Muscle of back (tissue), 11 donors: ENCODE measurements around the gene NTPCR. TPM values are rescaled to one million over a fixed set of nuclear protein-coding genes. Genes with fewer than 3 reads are reported as not detected.
"Not testable (repeated sequence)": the region's sequence is repeated elsewhere in the genome, so short reads cannot be mapped to it uniquely, and the experiment has no call there.

Source experiments
- DNase-seq, 3 donors: peaks; one replicate each; pipeline versions ENCODE4 v3.0.0 to v3.0.0-alpha.2; 2013
- polyA plus RNA-seq, 10 donors: library from polyadenylated mRNA; unstranded; fragments of 120-200 nt; gene quantifications; one replicate each; pipeline ENCODE4 v1.2.1, GENCODE V29; 2013; ENCODE audit not compliant: insufficient read length in 10 of 10

The NTPCR gene
- polyA plus RNA-seq, 10 donors = 26.6 to 44.0 (median 39.3) TPM

DNA sequence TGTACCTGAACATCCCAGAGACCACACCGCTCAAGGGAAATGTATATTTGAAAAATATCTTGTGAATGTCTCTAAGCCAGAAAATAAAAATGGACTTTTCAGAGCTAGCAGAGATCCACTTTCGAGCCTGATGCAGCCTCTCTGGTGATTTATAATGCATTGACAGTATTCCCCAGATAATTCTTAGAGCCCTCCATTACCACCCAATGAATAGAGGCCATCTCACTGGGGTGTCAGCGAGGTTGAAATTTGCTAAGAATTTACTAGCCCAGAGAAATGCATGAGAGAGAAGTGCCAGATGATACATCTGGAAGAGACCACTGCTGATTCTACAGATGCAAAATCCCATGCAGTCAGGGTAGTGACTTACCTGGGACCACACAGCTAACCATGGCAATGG, 25.5 kb upstream of the NTPCR start:
- DNase-seq = no peak

DNA sequence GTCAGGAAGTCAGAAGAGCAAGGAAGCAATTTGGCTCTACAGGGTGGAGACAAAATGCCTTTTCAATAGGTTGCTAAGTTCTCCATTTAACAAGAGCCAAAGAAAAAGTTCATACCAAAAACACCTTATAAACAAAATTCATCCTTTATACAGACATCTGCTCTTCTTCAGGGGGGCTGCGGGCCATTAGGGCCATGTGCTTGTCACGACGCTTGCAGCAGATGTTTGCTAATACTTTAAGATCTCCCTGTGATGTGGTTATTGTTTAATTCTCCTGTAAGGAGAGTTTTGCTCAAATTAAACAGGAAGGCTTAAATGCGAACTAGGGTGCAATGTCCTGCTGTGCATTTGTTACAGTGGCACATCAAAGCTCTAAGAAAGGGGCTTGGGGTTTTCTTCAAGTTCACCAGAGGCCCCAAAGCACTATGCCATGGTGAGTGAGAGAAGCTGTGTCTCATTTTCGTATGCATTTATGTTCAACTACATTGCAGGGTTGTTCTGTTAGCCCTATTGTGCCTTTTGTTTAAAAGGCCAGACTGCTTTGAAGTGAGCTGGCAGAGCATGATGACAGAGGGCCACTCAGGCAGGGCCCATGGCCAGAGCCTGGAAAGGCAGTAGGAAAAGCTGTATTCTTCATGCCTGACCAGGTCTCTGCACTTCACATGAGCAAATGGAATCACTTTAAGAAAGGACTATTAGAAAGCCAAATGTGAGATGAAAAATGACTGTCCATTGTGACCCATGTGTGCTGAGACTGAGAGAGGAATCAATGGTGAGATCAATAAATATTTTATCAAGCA, 24.8 kb upstream of the NTPCR start:
- no peak for DNase-seq

DNA sequence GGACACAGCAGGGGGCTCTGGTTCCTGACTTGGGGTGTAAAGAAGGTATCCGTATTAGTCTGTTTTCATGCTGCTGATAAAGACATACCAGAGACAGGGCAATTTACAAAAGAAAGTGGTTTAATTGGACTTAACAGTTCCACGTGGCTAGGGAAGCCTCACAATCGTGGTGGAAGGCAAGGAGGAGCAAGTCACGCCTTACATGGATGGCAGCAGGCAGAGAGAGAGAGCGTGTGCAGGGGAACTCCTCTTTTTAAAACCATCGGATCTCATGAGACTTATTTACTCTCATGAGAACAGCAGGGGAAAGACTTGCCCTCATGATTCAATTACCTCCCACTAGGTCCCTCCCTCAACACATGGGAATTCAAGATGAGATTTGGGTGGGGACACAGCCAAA, 23.2 kb upstream of the NTPCR start:
- not testable (repeated sequence) for DNase-seq

DNA sequence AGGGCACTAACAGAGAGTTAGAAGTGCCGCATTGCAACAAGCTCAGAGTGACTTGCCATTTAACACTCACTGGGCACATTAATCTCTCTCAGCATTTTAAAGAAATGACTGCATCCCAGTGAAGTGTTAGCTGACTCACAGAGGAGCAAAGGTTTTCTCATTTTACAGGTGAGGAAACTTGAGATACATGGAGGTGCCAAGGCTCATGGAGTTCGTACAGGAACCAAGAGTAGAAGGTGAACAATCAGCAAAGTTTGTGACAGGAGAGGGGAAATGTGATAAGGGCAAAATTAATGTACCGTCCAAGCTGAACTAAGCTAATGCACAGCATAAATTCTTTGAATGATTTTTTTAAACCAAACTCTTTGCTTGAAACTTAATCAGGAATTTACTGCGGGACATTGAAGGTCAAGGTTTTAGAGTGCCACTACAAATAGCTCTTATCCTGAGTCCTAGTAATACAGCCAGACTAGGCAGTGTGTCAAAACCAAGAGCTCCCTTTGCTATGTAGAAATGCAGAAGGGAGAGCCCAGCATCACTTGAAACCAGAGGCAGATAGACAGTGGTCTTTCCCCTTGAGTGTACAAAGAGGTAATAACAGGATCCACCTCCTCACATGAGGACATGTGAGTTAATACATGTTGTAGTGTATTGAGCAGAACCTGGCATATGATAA, 22.4 kb upstream of the NTPCR start:
- no peak for DNase-seq

DNA sequence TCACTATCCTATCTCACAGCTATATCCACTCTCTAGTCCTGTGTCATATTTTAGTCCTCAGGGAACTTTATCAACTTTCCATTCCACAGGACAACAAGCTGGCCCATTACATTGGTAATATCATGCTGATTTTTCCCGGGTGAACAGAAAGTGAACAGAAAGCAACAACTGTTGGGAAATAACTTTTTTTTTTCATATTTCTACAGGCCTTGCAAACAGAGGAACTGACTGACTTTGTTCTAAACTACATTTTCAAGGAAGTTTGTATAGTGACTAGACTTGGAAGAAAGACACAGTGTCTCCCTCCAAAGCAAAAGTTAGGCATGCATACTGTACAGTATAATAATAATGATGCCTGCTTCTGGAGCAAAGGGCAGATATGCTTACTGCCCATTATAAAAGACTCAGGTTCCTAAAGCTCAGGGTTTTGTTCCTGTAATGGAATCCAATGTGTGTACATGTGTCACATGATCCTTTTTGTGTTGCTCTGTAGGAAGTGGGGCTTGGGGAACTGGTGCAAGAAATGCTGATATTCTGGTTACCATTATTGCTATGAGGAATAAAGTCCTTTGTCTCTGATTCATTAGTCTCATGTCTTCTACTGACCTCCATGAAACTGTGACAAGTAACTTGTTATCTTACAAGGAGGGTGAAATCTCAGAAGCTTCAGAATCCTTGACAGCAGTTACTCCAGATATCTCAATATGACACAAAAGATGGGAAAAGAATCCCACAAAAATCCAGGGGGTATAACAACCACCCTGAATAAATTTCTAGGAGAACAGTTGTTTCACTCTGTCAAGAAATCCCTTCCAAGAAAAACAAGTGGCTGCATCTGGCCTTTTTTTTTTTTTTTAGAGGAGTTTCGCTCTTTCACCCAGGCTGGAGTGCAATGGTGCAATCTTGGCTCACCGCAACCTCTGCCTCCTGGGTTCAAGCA, 17.7 kb upstream of the NTPCR start:
- no peak for DNase-seq

DNA sequence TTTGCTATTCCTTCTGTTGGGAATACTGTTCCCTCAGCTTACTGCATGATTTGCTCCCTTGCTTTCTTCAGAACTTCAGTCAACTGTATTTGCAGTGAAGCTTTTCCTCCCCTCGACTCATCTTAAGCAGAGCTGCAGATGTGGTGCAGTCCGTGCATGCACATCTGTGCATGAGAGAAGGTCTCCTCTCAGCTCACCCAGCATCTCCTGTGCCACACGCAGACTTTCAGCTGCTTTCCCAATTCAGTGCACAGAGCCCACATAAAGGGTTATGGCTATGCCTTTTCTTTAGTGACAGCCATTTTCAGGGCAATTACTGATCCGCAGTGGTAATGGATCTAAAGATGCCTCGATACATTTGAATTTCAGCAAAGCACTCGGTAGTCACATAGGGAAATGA, 13.5 kb upstream of the NTPCR start:
- no peak for DNase-seq

DNA sequence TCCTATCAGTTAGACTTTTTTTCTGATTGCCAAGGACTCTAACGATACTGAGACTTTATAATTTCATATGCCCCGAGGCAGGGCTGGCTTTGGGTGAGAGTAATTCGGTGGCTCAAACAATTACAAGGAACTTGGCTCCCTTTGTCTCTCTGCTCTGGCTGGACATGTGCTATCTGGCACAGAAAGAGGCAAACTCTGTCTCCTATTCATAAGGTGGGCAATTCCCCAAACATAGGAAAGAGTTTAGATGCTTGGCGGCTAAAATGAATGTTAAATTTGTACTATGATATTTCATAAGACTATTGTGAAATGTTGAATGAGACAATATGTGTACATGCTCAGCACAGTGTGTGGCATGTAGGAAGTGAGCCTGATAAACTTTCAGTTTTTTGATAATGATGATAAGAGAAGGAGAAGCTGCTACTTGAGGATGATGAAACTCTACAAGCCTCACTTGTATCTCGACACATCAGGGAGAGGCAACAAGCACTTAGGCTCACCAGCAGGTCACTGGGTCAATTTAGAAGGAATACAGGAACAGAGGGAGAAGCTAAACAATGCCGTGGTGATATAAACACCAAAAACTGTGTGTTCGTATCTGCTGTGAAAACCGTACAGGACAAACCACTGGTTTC, 12.6 kb upstream of the NTPCR start:
- DNase-seq = no peak

DNA sequence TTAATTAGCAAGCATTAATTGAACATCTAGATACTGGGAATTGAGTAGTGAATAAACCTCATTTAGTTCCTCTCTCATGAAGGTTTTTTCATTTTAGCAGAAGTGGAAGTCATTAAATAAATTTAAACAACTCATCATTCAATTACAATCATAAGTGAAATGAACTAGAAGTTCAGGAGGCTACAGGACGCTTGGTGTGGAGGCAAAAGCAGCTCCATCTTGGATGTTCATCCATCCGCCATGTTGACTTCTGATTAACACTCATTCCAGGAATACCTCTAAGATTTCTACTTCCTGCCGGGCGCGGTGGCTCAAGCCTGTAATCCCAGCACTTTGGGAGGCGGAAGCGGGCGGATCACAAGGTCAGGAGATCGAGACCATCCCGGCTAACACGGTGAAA, 11.5 kb upstream of the NTPCR start:
- no peak for DNase-seq

DNA sequence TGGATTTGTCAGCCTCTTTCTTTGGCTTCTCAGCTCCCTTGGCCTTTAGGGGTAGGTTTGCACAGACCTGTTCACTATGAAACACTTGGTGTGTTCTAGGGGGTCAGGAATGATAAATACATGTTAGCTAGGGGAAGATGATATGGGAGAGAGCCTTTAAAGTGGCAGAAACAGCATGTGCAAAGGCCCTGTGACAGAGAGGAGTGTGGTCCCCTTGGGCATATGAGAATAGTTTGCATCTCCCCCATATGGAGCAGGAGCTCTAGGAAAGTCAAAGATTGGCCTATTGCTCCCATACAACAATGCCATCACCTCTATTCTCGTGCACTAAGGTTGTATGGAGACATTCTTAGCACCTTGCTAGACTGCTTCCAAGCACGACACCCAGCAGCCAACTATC, 10.7 kb upstream of the NTPCR start:
- no peak for DNase-seq

DNA sequence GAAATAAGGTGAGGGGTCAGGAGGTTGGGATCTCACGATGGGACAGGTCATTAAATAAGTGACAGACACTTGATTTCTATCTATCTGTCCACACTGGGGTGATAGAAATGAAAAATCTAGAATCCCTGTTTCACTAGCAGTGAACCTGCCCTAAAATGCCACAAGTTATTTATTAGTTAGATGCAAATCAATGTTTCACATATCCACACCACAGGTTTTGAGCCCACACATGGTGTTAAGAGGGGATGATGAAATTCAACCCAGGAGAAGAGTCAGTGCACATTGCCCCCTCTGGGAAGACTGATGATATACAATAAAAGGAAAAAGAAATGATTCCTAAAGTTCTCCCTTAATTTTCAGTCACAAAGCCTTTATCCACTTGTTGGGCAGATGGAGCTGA, 10.1 kb upstream of the NTPCR start:
- DNase-seq = no peak

DNA sequence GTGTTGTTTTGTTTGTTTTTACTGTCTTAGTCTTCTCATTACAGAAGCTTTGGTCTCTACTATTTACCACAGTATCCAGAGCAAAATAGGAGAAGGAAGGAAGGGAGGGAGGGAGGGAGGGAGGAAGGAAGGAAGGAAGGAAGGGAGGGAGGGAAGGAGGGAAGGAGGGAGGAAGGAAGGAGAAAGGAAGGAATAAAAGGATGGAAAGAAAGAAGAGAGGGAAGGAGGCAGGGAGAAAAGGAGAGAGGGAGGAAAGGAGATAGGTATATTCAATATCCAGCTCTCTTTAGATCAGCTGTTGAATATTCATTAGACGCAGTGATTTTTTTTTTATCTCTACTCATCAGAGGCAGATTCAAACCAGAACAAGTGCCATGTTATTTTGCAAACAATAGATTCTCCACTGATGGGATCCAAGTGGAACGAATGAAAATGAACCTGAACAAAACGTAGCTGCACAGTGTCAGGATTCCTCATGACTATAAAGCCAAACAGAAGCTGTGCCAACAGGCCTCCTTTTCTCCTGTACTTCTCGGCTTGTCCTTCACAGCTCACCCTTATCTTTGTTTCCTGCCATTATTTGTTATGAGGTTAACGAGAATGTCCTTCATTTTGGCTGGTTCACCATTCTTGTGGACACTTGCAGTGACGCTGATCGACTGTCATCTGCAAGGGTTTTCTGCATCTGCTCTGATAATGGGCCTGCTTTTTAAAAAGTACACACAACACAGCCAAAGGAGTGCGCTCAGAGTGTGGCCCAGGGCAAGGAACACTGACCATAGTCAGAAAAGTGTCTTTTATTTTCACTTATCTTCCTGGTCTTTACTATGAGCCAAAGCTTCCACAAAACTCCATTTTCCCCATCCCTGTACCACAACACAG, 7.8 kb upstream of the NTPCR start:
- DNase-seq = no peak

DNA sequence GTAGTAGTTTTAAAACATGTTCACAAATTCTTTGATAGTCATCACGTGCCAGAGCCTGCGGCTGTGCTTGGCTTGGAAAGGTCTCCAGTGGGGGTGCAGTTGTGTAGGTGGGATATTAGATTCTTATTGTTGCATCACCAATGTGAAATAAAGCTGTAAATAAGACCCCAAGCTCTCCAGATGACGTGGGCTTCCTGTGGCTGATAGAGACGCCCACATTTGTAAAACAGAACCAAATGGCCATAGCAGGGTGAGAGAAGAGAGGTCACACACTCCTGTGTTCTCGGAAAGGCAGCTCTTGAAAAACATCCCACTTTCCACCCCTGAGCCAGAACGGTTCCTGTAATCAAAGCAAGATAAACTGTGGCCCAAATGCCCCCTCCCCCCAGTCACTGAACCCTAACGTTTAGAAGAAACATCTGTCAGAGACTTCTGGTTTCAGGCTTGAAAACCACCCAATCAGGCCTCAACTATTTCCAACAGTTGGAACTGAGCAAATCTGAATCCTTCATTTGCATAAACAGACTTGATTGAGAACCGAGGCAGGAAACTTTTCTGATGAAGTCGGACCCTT, 6.6 kb upstream of the NTPCR start:
- DNase-seq = no peak

DNA sequence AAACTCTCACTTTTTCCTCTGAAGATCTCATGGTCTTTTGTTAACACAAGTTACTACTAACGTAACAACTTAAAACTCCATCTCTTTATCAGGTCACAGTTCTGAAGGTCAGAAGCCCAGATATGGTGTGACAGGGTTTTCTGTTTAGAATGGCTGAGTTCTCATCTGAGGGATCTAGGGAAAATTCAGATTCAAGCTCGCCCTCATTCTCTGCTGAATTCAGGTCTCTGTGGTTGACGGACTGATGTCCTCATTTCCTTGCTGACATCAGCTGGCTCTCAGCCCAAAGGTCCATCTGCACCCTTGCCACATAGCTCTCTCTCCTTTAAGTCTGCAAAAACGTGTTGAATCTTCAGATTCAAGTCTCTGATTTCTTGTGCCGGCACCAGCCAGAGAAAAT, 6.1 kb upstream of the NTPCR start:
- DNase-seq = no peak

DNA sequence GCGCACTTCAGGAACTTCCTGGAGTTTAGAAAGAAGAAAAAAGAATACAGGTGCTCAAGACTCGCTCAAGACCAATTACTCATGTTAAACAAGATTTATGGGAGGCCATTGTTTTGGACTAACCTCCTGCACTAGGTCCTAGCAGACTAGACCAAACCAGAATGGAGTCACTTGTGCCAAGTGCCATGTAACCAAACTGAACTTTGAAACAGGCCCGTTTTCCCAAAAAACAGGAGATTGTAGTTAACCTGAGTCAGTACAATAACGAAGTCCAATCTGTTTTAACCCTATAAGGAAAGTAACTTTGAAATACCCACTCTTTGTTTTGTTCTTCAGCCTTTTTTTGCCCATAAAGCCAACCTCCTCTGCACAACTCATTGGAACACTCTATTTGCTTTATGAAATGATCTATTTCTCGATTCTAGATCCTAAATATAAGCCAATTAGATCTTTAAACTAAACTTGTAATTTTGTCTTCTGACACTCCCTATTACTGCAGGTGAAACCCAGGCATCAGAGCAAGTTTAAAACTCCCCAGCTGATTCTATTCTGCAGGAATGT, 695 bp upstream of the NTPCR start:
- no peak for DNase-seq

DNA sequence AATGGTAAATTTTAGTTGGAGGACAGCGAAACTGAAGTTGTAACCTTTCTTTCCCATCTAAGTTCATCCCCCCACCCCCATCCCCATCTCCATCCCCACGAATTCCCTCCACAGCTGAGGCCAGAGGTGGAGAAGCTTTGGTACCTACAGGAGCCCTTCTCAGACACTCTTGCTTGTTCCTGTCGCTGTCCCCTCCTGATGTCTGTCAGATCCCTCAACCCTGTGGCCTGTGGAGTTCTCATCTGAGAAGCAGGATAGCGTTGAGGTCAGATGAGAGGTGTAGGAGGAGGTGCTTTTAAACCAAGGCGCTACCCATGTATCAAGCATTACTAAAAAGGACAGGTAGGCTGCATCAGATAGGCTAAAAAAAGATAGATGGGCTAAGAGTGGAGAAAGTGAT, 769 bp downstream of the NTPCR start:
- peak in 2 of 3 donors; percentile 11 to 37 for DNase-seq

DNA sequence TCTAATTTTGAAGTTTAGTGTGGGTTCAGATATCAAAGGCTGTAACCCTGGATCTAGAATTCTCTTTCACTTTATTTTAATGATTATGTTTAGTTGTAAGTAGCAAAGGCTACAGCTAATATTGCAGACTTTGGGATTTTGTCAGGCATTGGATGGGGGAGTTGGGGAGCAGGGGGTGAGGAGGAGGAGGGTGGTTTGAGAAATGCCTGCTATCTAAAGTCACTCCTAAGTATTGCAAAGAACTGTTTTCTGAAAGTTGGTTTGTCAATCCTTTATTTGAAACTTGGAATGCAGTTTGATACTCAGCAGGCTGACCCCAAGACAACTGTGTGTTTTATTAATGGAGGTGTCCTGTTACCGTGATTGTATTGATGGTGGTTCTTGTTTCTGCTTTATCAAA, 1.2 kb downstream of the NTPCR start:
- no peak for DNase-seq

DNA sequence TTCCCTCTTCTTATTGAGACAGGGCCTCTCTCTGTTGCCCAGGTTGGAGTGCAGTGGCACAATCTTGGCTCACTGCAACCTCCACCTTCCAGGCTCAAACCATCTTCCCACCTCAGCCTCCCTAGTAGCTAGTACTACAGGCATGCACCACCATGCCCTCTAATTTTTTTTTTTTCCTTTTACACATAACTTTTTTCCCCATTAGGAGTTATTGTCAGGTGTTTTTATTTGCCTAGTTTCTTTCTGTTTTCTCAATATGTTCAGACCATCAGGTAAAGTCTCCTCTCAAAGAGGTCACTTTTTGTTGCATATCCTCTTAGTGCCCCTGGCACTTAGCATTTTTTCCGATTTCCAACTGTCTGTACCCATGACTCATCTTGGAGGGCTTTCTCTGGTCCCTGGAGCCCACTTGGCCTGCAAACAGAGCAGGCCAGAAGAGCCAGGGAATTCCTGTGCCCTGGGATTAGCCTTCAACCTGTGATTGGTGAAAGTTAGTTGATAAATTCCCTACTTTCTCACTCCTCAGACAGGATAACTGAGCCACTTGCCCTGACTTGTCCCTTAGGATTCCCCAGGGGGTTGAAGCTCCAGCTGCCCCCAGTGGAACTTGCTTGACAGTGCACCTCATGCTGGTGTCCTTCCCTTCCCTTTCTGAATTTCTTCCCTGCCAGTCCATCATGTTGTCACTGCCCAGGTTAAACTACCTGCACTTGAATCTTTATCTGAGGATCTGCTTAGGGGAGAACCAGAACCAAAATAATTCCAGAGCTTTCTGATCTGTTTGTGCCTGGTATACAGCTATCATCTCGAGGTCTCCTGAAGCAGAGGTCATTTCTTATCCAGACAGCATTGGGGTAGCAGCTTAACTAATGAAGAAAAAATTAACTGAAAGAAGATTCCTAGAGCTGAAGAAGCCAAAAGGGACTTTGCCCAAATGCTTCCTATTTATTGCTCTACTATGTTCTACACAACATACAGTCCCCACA, 2.4 kb downstream of the NTPCR start:
- peak in 1 of 3 donors; percentile 11 for DNase-seq

DNA sequence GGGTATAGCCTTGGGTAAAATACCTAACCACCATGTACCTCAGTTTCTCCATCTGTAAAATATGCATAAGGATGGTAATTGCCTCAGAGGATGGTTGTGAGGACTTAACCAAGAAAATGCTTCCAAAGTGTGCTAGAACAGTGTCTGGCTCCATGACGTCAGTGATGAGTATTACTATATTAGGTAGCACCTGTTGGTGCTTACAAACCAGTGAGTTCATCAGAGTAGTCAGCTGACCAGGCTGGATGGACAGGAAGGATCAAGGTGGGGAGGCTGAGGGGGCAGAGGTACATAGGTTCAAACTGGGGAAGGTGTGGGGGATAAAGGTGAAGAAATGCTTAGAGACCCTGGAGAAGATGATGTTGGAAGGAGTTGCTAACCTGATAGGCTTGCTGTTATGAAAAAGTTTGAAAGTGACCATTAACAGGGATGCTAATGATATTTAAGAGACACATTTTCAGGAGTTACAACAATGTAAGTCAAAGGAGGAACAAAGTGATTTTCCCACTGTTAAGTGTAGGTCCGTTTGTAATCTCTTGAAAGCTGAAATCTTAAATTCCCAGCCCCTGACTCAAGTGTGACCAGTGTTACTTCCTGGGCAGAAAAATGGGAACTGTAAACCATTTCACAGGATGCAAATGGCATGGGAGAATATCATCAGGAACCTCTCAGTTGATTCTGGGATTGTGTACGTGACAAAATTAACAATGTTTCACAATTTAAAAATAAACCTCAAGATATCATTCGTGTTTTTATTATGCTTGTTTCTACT, 4.4 kb downstream of the NTPCR start:
- DNase-seq = no peak
